Jurkat, Clone E6-1 (cell line): ENCODE results near the gene ZNF200.
A peak's percentile ranks its signal among the peaks of the same experiment; 100 is the strongest.
"Not testable (repeated sequence)": the region's sequence is repeated elsewhere in the genome, so short reads cannot be mapped to it uniquely, and the experiment has no call there.

Source experiments
- DNase-seq: peaks from one replicate; pipeline ENCODE4 v3.0.0-alpha.2; 2011; ENCODE audit warnings: low read depth, low spot score
- H3K4me3 ChIP-seq: 2 replicates; pipeline ENCODE4 v1.5.1; 2011; ENCODE audit warnings: mild to moderate bottlenecking, low read length, control low read depth, moderate library complexity

The ZNF200 gene

GRCh38 chr16:3183445-3184139, 51.4 kb downstream of the ZNF200 start:
- DNase-seq, result no peak
- no peak overlapping the region for H3K4me3 ChIP-seq

GRCh38 chr16:3182608-3183444, 52.1 kb downstream of the ZNF200 start:
- DNase-seq, result no peak
- no peak overlapping the region for H3K4me3 ChIP-seq

DNA sequence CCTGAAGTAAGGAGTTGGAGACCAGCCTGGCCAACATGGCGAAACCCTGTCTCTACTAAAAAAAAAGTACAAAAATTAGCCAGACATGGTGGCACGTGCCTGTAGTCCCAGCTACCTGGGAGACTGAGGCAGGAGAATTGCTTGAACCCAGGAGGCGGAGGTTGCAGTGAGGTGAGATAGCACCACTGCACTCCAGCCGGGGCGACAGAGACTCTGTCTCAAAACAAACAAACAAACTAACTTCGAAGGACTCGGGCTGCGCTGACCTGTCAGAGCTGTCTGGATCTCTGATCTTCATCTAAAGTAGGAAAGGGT, 52.7 kb downstream of the ZNF200 start:
- H3K4me3 ChIP-seq, result not testable (repeated sequence)

GRCh38 chr16:3180445-3180878, 54.5 kb downstream of the ZNF200 start:
- no peak overlapping the region for H3K4me3 ChIP-seq
- DNase-seq, result no peak

More for the DNA sequence above, 52.7 kb downstream of the ZNF200 start:
- not testable (repeated sequence) for DNase-seq

DNA sequence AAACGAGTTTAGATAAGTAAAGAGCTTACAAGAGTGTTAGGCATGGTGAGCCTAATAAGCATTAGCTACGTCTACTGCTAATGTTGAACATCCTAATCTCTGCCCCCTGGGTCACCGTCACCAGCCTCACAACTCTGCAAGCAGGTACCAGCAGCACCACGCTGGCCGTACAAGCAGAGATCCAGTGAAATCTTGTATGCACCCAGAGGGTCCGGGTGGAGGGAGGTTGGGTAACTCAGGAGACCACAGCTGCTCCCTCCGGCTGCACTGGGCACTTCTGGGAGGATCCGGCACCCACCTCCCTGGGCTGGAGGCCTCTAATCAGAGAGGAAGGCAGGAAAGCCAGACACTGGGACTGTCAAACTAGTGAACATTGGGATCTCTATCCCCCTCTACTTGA, 55.3 kb downstream of the ZNF200 start:
- no peak overlapping the region for H3K4me3 ChIP-seq
- DNase-seq, result no peak

DNA sequence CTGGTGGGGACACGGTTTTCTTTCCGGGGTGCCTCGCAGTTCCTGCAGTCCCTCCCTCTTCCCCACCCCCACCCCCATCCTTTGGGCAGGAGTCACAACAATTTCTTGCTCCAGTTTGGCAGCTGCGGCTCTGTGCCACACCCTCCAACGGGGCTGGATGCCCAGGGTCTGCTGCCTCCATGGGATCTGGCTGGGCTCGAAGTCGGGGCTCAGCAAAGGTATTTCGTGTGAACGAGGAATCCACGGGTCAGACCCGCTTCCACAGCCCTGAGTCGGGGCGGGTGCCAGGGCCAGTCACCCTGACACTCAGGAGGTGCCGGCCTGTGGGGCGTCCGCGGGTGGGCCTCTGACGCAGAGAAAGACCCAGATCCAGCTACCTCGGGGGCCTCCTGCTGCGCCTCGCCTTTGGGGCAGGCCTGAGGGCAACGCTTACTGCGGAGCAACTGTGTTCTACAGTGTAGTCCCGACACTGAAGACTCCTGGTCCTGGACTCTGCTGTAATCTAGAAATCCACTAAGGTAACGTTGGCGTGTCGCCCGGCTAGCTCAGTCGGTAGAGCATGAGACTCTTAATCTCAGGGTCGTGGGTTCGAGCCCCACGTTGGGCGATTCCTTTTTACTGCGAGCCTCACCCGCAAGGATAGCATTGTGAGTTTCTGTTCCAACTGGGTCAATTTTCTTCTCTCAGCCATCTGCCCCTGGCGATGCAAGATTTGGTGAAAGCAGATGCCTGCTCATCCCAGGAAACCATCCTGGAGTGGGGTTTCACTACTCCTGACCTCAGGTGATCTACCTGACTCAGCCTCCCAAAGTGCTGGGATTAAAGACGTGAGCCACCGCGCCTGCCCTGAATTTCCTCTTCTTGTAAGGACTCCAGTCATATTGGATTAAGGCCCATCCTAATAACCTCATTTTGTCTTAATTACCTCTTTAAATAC, 59.5 kb downstream of the ZNF200 start:
- no peak overlapping the region for H3K4me3 ChIP-seq
- DNase-seq, result no peak

DNA sequence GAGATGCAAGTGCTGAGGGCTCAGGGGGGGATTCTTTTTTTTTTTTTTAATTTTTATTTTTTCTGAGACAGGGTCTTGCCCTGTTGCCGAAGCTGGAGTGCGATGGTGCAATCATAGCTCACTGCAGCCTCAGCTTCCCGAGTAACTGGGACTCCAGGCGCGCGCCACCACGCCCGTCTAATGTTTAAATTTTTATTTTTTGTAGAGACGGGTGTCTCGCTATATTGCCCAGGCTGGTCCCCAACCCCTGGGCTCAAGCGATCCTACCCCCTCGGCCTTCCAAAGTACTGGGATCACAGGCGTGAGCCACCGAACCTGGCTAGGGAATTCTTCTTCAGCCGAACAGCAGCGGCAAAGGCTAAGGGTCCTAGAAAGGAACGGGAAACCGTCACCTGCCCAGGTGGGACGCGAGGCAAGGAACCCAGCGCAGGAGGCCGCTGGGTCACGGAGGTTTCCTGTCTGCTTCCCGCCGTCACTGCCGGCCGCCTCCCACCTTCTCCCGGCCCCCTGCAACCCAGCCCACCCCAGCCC, 60.3 kb downstream of the ZNF200 start:
- no peak for DNase-seq
- no peak overlapping the region for H3K4me3 ChIP-seq

GRCh38 chr16:3173892-3174617, 60.9 kb downstream of the ZNF200 start:
- H3K4me3 ChIP-seq, result peak overlapping the region; percentile 21
- no peak for DNase-seq
